COLO668 (cell line): ENCODE data around the gene GPBAR1.
"Not testable (repeated sequence)": the region's sequence is repeated elsewhere in the genome, so short reads cannot be mapped to it uniquely, and the experiment has no call there.

Experiments used
- DNase-seq: peaks from one replicate; lab custom pipeline; 2025; ENCODE audit not compliant: unreplicated experiment; lab: John Stamatoyannopoulos, UW

GPBAR1 gene

GRCh38 chr2:218306184-218306920 is 45.5 kb downstream of the GPBAR1 start:
- DNase-seq: no peak

GRCh38 chr2:218307415-218308090 is 46.7 kb downstream of the GPBAR1 start:
- no peak for DNase-seq

- no peak for DNase-seq
Observed at GRCh38 chr2:218310853-218311540, 50.2 kb downstream of the GPBAR1 start.

GRCh38 chr2:218311541-218312266 is 50.9 kb downstream of the GPBAR1 start:
- not testable (repeated sequence) for DNase-seq

GRCh38 chr2:218312267-218312756 is 51.5 kb downstream of the GPBAR1 start:
- no peak for DNase-seq

GRCh38 chr2:218313356-218313755 is 52.5 kb downstream of the GPBAR1 start:
- no peak for DNase-seq
